ENCODE measurements around the gene CNPY3.
"Not testable (repeated sequence)": the region's sequence is repeated elsewhere in the genome, so short reads cannot be mapped to it uniquely, and the experiment has no call there.

The CNPY3 gene

GRCh38 chr6:42914546-42914945, 14.7 kb upstream of the CNPY3 start:
- no peak for DNase-seq (ENCODE audit: low read depth in 1 of 2, low spot score in 1 of 2)

- DNase-seq (ENCODE audit: low read depth in 1 of 2, low spot score in 1 of 2): no peak
Observed at GRCh38 chr6:42915732-42916131, 13.5 kb upstream of the CNPY3 start, which contains the start of gene PTCRA. TSS of gene PTCRA (plus strand) at chr6:42916053. CDS start at chr6:42916070, 17 bp downstream.

- DNase-seq (ENCODE audit: low read depth in 1 of 2, low spot score in 1 of 2): no peak
Observed at GRCh38 chr6:42916288-42916687, 13.0 kb upstream of the CNPY3 start.

GRCh38 chr6:42921801-42922200, 7.5 kb upstream of the CNPY3 start:
- no peak for DNase-seq (ENCODE audit: low read depth in 1 of 2, low spot score in 1 of 2)

- no peak for DNase-seq (ENCODE audit: low read depth in 1 of 2, low spot score in 1 of 2)
Observed at GRCh38 chr6:42923666-42924065, 5.6 kb upstream of the CNPY3 start.

- DNase-seq (ENCODE audit: low read depth in 1 of 2, low spot score in 1 of 2): no peak
Observed at GRCh38 chr6:42925248-42925857, 3.9 kb upstream of the CNPY3 start.

GRCh38 chr6:42929821-42930360, 611 bp downstream of the CNPY3 start:
- peak; percentile 44 to 65 for DNase-seq (ENCODE audit: low read depth in 1 of 2, low spot score in 1 of 2)

- DNase-seq (ENCODE audit: low read depth in 1 of 2, low spot score in 1 of 2): no peak
Observed at GRCh38 chr6:42932412-42932811, 3.1 kb downstream of the CNPY3 start.

GRCh38 chr6:42933205-42933604, 3.9 kb downstream of the CNPY3 start:
- DNase-seq (ENCODE audit: low read depth in 1 of 2, low spot score in 1 of 2): no peak

- DNase-seq (ENCODE audit: low read depth in 1 of 2, low spot score in 1 of 2): no peak
Observed at GRCh38 chr6:42935322-42935721, 6.0 kb downstream of the CNPY3 start.

GRCh38 chr6:42936398-42936797, 7.1 kb downstream of the CNPY3 start:
- no peak for DNase-seq (ENCODE audit: low read depth in 1 of 2, low spot score in 1 of 2)

GRCh38 chr6:42937548-42938427, 8.5 kb downstream of the CNPY3 start:
- no peak for DNase-seq (ENCODE audit: low read depth in 1 of 2, low spot score in 1 of 2)

- no peak for DNase-seq (ENCODE audit: low read depth in 1 of 2, low spot score in 1 of 2)
Observed at GRCh38 chr6:42938428-42938796, 9.1 kb downstream of the CNPY3 start.

GRCh38 chr6:42938987-42939809, 9.9 kb downstream of the CNPY3 start:
- no peak for DNase-seq (ENCODE audit: low read depth in 1 of 2, low spot score in 1 of 2)

- DNase-seq (ENCODE audit: low read depth in 1 of 2, low spot score in 1 of 2): no peak
Observed at GRCh38 chr6:42939810-42940167, 10.5 kb downstream of the CNPY3 start.

- DNase-seq (ENCODE audit: low read depth in 1 of 2, low spot score in 1 of 2): no peak
Observed at GRCh38 chr6:42940493-42941045, 11.3 kb downstream of the CNPY3 start.

- not testable (repeated sequence) for DNase-seq (ENCODE audit: low read depth in 1 of 2, low spot score in 1 of 2)
Observed at GRCh38 chr6:42941356-42941755, 12.1 kb downstream of the CNPY3 start.

GRCh38 chr6:42942444-42942843, 13.2 kb downstream of the CNPY3 start:
- no peak for DNase-seq (ENCODE audit: low read depth in 1 of 2, low spot score in 1 of 2)

GRCh38 chr6:42947950-42948349, 18.7 kb downstream of the CNPY3 start:
- no peak for DNase-seq (ENCODE audit: low read depth in 1 of 2, low spot score in 1 of 2)

- no peak for DNase-seq (ENCODE audit: low read depth in 1 of 2, low spot score in 1 of 2)
Observed at GRCh38 chr6:42952389-42952788, 23.1 kb downstream of the CNPY3 start.

- not testable (repeated sequence) for DNase-seq (ENCODE audit: low read depth in 1 of 2, low spot score in 1 of 2)
Observed at GRCh38 chr6:42954405-42954804, 25.1 kb downstream of the CNPY3 start.

Data from activated CD4-positive, alpha-beta T cell treated with anti-CD3 and anti-CD28 coated beads, Interleukin-2, amount 50 U/mL, for 24 hours (primary cell).